RWPE1 (cell line): Measurements from ENCODE around the gene ADH7.
A peak's percentile ranks its signal among the peaks of the same experiment; 100 is the strongest.
"Not testable (repeated sequence)": the region's sequence is repeated elsewhere in the genome, so short reads cannot be mapped to it uniquely, and the experiment has no call there.

Source experiments
- CTCF ChIA-PET: fragments of 350-600 bp; sonication (Branson Sonifier 250); formaldehyde crosslinking; extraction: SDS; loops from one replicate; lab custom pipeline; 2021; lab: Yijun Ruan, JAX
- POLR2A ChIA-PET: fragments of 400-600 bp; formaldehyde crosslinking; extraction: SDS; loops from one replicate; lab custom pipeline; 2020; ENCODE audit warnings: antibody characterized with exemption; ENCODE audit not compliant: low non-redundant PET; lab: Yijun Ruan, JAX
- DNase-seq: peaks from one replicate; pipeline ENCODE4 v3.0.0; 2012; ENCODE audit warnings: low spot score
- H3K27ac ChIP-seq: fragments of 450-650 bp; 2 replicates; pipeline ENCODE4 v1.5.1; 2017
- CTCF ChIP-seq: fragments of 450-650 bp; conservative IDR thresholded peaks from 2 replicates; pipeline ENCODE4 v1.5.1; 2017; ENCODE audit warnings: low read depth, mild to moderate bottlenecking

ADH7 gene

GRCh38 chr4:99379571-99379970 lies 55.6 kb downstream of the ADH7 start:
- no peak for DNase-seq
- POLR2A ChIA-PET: no interaction called here
- TF ChIP-seq CTCF: no peak
- CTCF ChIA-PET: interaction anchor here (0.5 to 0.7 kb wide), 2 partner anchors 27 to 260 kb away, joined by 3 read pairs; no protein-coding TSS in a partner anchor
- no peak overlapping the region for H3K27ac ChIP-seq

GRCh38 chr4:99378876-99379275 lies 56.3 kb downstream of the ADH7 start:
- no peak for TF ChIP-seq CTCF
- CTCF ChIA-PET: no interaction called here
- no peak for DNase-seq
- POLR2A ChIA-PET: no interaction called here
- H3K27ac ChIP-seq: no peak overlapping the region

GRCh38 chr4:99377341-99377740 lies 57.8 kb downstream of the ADH7 start:
- POLR2A ChIA-PET: not testable (repeated sequence)

GRCh38 chr4:99372464-99372863 lies 62.7 kb downstream of the ADH7 start:
- DNase-seq, CTCF ChIA-PET, POLR2A ChIA-PET, H3K27ac ChIP-seq: not testable (repeated sequence)

More at GRCh38 chr4:99377341-99377740, 57.8 kb downstream of the ADH7 start:
- CTCF ChIA-PET: interaction anchor here (0.5 to 1.0 kb wide), 5 partner anchors 19 to 1233 kb away, joined by 3 to 12 read pairs (median 3); no protein-coding TSS in a partner anchor
- not testable (repeated sequence) for H3K27ac ChIP-seq
- DNase-seq: peak; percentile 6
- peak; percentile 22; the same call in 1 of the 2 replicates for TF ChIP-seq CTCF

GRCh38 chr4:99367817-99368216 lies 67.3 kb downstream of the ADH7 start:
- POLR2A ChIA-PET, H3K27ac ChIP-seq, CTCF ChIA-PET, DNase-seq: not testable (repeated sequence)

GRCh38 chr4:99366491-99366890 lies 68.7 kb downstream of the ADH7 start:
- no peak overlapping the region for H3K27ac ChIP-seq
- no peak for TF ChIP-seq CTCF
- CTCF ChIA-PET: no interaction called here
- POLR2A ChIA-PET: no interaction called here
- no peak for DNase-seq

- POLR2A ChIA-PET: no interaction called here
- CTCF ChIA-PET: no interaction called here
- no peak for DNase-seq
- H3K27ac ChIP-seq: no peak overlapping the region
- no peak for TF ChIP-seq CTCF
Observed at GRCh38 chr4:99362768-99363167, 72.4 kb downstream of the ADH7 start.
